ENCODE measurements around the gene MAP6.
"Not testable (repeated sequence)": the region's sequence is repeated elsewhere in the genome, so short reads cannot be mapped to it uniquely, and the experiment has no call there.

The MAP6 gene

GRCh38 chr11:75584659-75585292 is 84.1 kb downstream of the MAP6 start:
- H3K27me3 Mint-ChIP-seq; DNase-seq; H3K36me3 Mint-ChIP-seq (ENCODE audit: low read depth); H3K9me3 Mint-ChIP-seq; H3K27ac Mint-ChIP-seq: not testable (repeated sequence)
- Mint-ChIP-seq H3K4me1 (ENCODE audit: low read depth) (peaks cover 18% of the 10 kb centered on the region), H3K4me3 (peak overlapping the region; percentile 66)

- H3K9me3 Mint-ChIP-seq, result no peaks in the 10 kb centered on the region
- peak overlapping the region; percentile 64 for H3K27ac Mint-ChIP-seq
- no peaks in the 10 kb centered on the region for H3K27me3 Mint-ChIP-seq
- H3K4me1 Mint-ChIP-seq (ENCODE audit: low read depth), result peaks cover 18% of the 10 kb centered on the region
- DNase-seq, result no peak
- peak overlapping the region; percentile 66 for H3K4me3 Mint-ChIP-seq
- H3K36me3 Mint-ChIP-seq (ENCODE audit: low read depth), result no peaks in the 10 kb centered on the region
These were observed 84.8 kb downstream of the MAP6 start for GRCh38 chr11:75583718-75584658.

GRCh38 chr11:75582895-75583717 is 85.7 kb downstream of the MAP6 start:
- Mint-ChIP-seq H3K4me1 (ENCODE audit: low read depth) (peaks cover 18% of the 10 kb centered on the region), H3K4me3 (peak overlapping the region; percentile 77), H3K9me3 (no peaks in the 10 kb centered on the region), H3K36me3 (ENCODE audit: low read depth) (no peaks in the 10 kb centered on the region), H3K27ac (peak overlapping the region; percentile 87), H3K27me3 (no peaks in the 10 kb centered on the region)
- DNase-seq, result peak; percentile 81

GRCh38 chr11:75582506-75582894 is 86.3 kb downstream of the MAP6 start:
- H3K9me3 Mint-ChIP-seq, result no peaks in the 10 kb centered on the region
- H3K36me3 Mint-ChIP-seq (ENCODE audit: low read depth), result no peaks in the 10 kb centered on the region
- peak overlapping the region; percentile 87 for H3K27ac Mint-ChIP-seq
- peak overlapping the region; percentile 77 for H3K4me3 Mint-ChIP-seq
- no peak for DNase-seq
- H3K4me1 Mint-ChIP-seq (ENCODE audit: low read depth), result peaks cover 18% of the 10 kb centered on the region
- no peaks in the 10 kb centered on the region for H3K27me3 Mint-ChIP-seq

- H3K36me3 Mint-ChIP-seq (ENCODE audit: low read depth), result no peaks in the 10 kb centered on the region
- no peak overlapping the region for H3K4me3 Mint-ChIP-seq
- DNase-seq, result no peak
- no peak overlapping the region for H3K27ac Mint-ChIP-seq
- H3K9me3 Mint-ChIP-seq, result no peaks in the 10 kb centered on the region
- no peaks in the 10 kb centered on the region for H3K27me3 Mint-ChIP-seq
- H3K4me1 Mint-ChIP-seq (ENCODE audit: low read depth), result peaks cover 21% of the 10 kb centered on the region
These were observed 89.0 kb downstream of the MAP6 start for GRCh38 chr11:75579841-75580240.

GRCh38 chr11:75578977-75579376 is 89.9 kb downstream of the MAP6 start:
- Mint-ChIP-seq H3K4me3 (no peak overlapping the region), H3K9me3 (no peaks in the 10 kb centered on the region), H3K27ac (no peak overlapping the region), H3K36me3 (ENCODE audit: low read depth) (no peaks in the 10 kb centered on the region), H3K27me3 (no peaks in the 10 kb centered on the region), H3K4me1 (ENCODE audit: low read depth) (peaks cover 16% of the 10 kb centered on the region)
- no peak for DNase-seq

- DNase-seq, result peak; percentile 69
- Mint-ChIP-seq H3K4me3 (no peak overlapping the region), H3K4me1 (ENCODE audit: low read depth) (peaks cover 6% of the 10 kb centered on the region), H3K9me3 (no peaks in the 10 kb centered on the region), H3K36me3 (ENCODE audit: low read depth) (peaks cover 9% of the 10 kb centered on the region), H3K27me3 (no peaks in the 10 kb centered on the region), H3K27ac (no peak overlapping the region)
These were observed 91.6 kb downstream of the MAP6 start for GRCh38 chr11:75577207-75577606.

- Mint-ChIP-seq H3K9me3 (no peaks in the 10 kb centered on the region), H3K4me1 (ENCODE audit: low read depth) (peaks cover 3% of the 10 kb centered on the region), H3K27ac (no peak overlapping the region), H3K36me3 (ENCODE audit: low read depth) (peaks cover 16% of the 10 kb centered on the region), H3K4me3 (no peak overlapping the region), H3K27me3 (no peaks in the 10 kb centered on the region)
- no peak for DNase-seq
These were observed 92.3 kb downstream of the MAP6 start for GRCh38 chr11:75576499-75576918.

- Mint-ChIP-seq H3K27me3 (no peaks in the 10 kb centered on the region), H3K4me1 (ENCODE audit: low read depth) (peaks cover 3% of the 10 kb centered on the region), H3K27ac (no peak overlapping the region), H3K36me3 (ENCODE audit: low read depth) (peaks cover 19% of the 10 kb centered on the region), H3K9me3 (no peaks in the 10 kb centered on the region), H3K4me3 (no peak overlapping the region)
- DNase-seq, result no peak
These were observed 92.8 kb downstream of the MAP6 start for GRCh38 chr11:75576017-75576416.

GRCh38 chr11:75574698-75575602 is 93.9 kb downstream of the MAP6 start:
- Mint-ChIP-seq H3K27ac (no peak overlapping the region), H3K27me3 (no peaks in the 10 kb centered on the region), H3K36me3 (ENCODE audit: low read depth) (peaks cover 29% of the 10 kb centered on the region), H3K9me3 (no peaks in the 10 kb centered on the region), H3K4me1 (ENCODE audit: low read depth) (peaks cover 3% of the 10 kb centered on the region), H3K4me3 (no peak overlapping the region)
- no peak for DNase-seq

GRCh38 chr11:75572744-75573143 is 96.1 kb downstream of the MAP6 start:
- DNase-seq, result no peak
- Mint-ChIP-seq H3K27me3 (no peaks in the 10 kb centered on the region), H3K9me3 (no peaks in the 10 kb centered on the region), H3K27ac (no peak overlapping the region), H3K4me3 (no peak overlapping the region), H3K36me3 (ENCODE audit: low read depth) (peaks cover 48% of the 10 kb centered on the region), H3K4me1 (ENCODE audit: low read depth) (peaks cover 4% of the 10 kb centered on the region)

- no peak overlapping the region for H3K27ac Mint-ChIP-seq
- H3K4me1 Mint-ChIP-seq (ENCODE audit: low read depth), result peaks cover 4% of the 10 kb centered on the region
These were observed 97.2 kb downstream of the MAP6 start for GRCh38 chr11:75571625-75572024.

GRCh38 chr11:75570559-75571139 is 98.2 kb downstream of the MAP6 start:
- H3K9me3 Mint-ChIP-seq, result no peaks in the 10 kb centered on the region
- no peak overlapping the region for H3K4me3 Mint-ChIP-seq
- H3K27me3 Mint-ChIP-seq, result no peaks in the 10 kb centered on the region
- peaks cover 5% of the 10 kb centered on the region for H3K4me1 Mint-ChIP-seq (ENCODE audit: low read depth)
- no peak for DNase-seq
- peaks cover 64% of the 10 kb centered on the region for H3K36me3 Mint-ChIP-seq (ENCODE audit: low read depth)
- H3K27ac Mint-ChIP-seq, result no peak overlapping the region

More at GRCh38 chr11:75571625-75572024, 97.2 kb downstream of the MAP6 start:
- DNase-seq, result no peak
- H3K9me3 Mint-ChIP-seq, result no peaks in the 10 kb centered on the region
- H3K36me3 Mint-ChIP-seq (ENCODE audit: low read depth), result peaks cover 57% of the 10 kb centered on the region
- H3K4me3 Mint-ChIP-seq, result no peak overlapping the region
- H3K27me3 Mint-ChIP-seq, result no peaks in the 10 kb centered on the region

Data from activated T-cell treated with anti-CD3 and anti-CD28 coated beads, Interleukin-2, amount 50 U/mL, for 24 hours (primary cell).